H9 (cell line): Measurements from ENCODE around the gene ZNF800. TPM values are rescaled to one million over a fixed set of nuclear protein-coding genes. Genes with fewer than 3 reads are reported as not detected.

Experiments
- DNase-seq: peaks from one replicate; pipeline ENCODE4 v3.0.0-alpha.2; 2017
- H2AFZ ChIP-seq: one replicate; pipeline ENCODE4 v1.6.1; 2013; ENCODE audit warnings: mild to moderate bottlenecking, low read length, control low read depth, moderate library complexity
- H2AK5ac ChIP-seq: 2 replicates; pipeline ENCODE4 v1.6.1; 2013; ENCODE audit warnings: low read length, control low read depth, mixed read lengths; ENCODE audit not compliant: insufficient read length
- H2BK120ac ChIP-seq: one replicate; pipeline ENCODE4 v1.6.1; 2013; ENCODE audit warnings: low read depth, mild to moderate bottlenecking, low read length, control low read depth, inconsistent platforms; ENCODE audit not compliant: poor library complexity, severe bottlenecking
- H2BK12ac ChIP-seq: 2 replicates; pipeline ENCODE4 v1.6.1; 2013; ENCODE audit warnings: low read length, control low read depth, mixed read lengths, low read depth; ENCODE audit not compliant: insufficient read length
- H2BK15ac ChIP-seq: 2 replicates; pipeline ENCODE4 v1.6.1; 2013; ENCODE audit warnings: low read depth, low read length, control low read depth
- H2BK20ac ChIP-seq: one replicate; pipeline ENCODE4 v1.6.1; 2013; ENCODE audit warnings: low read depth, mild to moderate bottlenecking, low read length, control low read depth, inconsistent platforms; ENCODE audit not compliant: poor library complexity, severe bottlenecking
- H2BK5ac ChIP-seq: 2 replicates; pipeline ENCODE4 v1.6.1; 2013; ENCODE audit warnings: low read length, control low read depth, mixed read lengths; ENCODE audit not compliant: insufficient read length
- H3K14ac ChIP-seq: 2 replicates; pipeline ENCODE4 v1.6.1; 2013; ENCODE audit warnings: low read length, control low read depth; ENCODE audit not compliant: insufficient read depth
- H3K18ac ChIP-seq: 2 replicates; pipeline ENCODE4 v1.6.1; 2013; ENCODE audit warnings: low read depth, mild to moderate bottlenecking, mixed read lengths, low read length, control low read depth; ENCODE audit not compliant: insufficient read length
- H3K23ac ChIP-seq: 2 replicates; pipeline ENCODE4 v1.6.1; 2013; ENCODE audit warnings: low read length, control low read depth, mixed read lengths, low read depth; ENCODE audit not compliant: insufficient read length
- H3K23me2 ChIP-seq: 2 replicates; pipeline ENCODE4 v1.6.1; 2013; ENCODE audit warnings: low read depth, mild to moderate bottlenecking, mixed read lengths, low read length, control low read depth; ENCODE audit not compliant: insufficient read length, poor library complexity, severe bottlenecking
- H3K27ac ChIP-seq: 2 replicates; pipeline ENCODE4 v1.5.1; 2013; ENCODE audit warnings: low read length, control low read depth, mixed read lengths, low read depth; ENCODE audit not compliant: insufficient read length
- H3K27me3 ChIP-seq: 2 replicates; pipeline ENCODE4 v1.6.1; 2013; ENCODE audit warnings: low read length, control low read depth, inconsistent platforms; ENCODE audit not compliant: insufficient read depth
- H3K4ac ChIP-seq: 2 replicates; pipeline ENCODE4 v1.6.1; 2013; ENCODE audit warnings: low read depth, mild to moderate bottlenecking, control low read depth, inconsistent platforms, low read length, moderate library complexity
- H3K4me1 ChIP-seq: 2 replicates; pipeline ENCODE4 v1.6.1; 2013; ENCODE audit warnings: low read length, control low read depth, inconsistent platforms; ENCODE audit not compliant: insufficient read depth
- H3K4me2 ChIP-seq: 2 replicates; pipeline ENCODE4 v1.6.1; 2013; ENCODE audit warnings: low read length, control low read depth, mixed read lengths; ENCODE audit not compliant: insufficient read length, insufficient read depth
- H3K56ac ChIP-seq: 2 replicates; pipeline ENCODE4 v1.6.1; 2013; ENCODE audit warnings: low read depth, mild to moderate bottlenecking, mixed read lengths, low read length, control low read depth; ENCODE audit not compliant: insufficient read length
- H3K79me1 ChIP-seq: 2 replicates; pipeline ENCODE4 v1.6.1; 2013; ENCODE audit warnings: low read depth, mild to moderate bottlenecking, moderate library complexity, low read length, control low read depth, inconsistent platforms; ENCODE audit not compliant: insufficient read depth, poor library complexity, severe bottlenecking
- H3K79me2 ChIP-seq: 2 replicates; pipeline ENCODE4 v1.6.1; 2013; ENCODE audit warnings: low read length, control low read depth, inconsistent platforms; ENCODE audit not compliant: insufficient read depth
- H3K9ac ChIP-seq: 2 replicates; pipeline ENCODE4 v1.6.1; 2013; ENCODE audit warnings: low read length, control low read depth, mixed read lengths; ENCODE audit not compliant: insufficient read length; ENCODE audit errors: extremely low read depth
- H3K9me3 ChIP-seq: one replicate; pipeline ENCODE4 v1.6.1; 2013; ENCODE audit warnings: low read depth, low read length, inconsistent platforms; ENCODE audit not compliant: control insufficient read depth
- H3T11ph ChIP-seq: one replicate; pipeline ENCODE4 v1.6.1; 2013; ENCODE audit warnings: mild to moderate bottlenecking, low read length, control low read depth, inconsistent platforms
- H4K20me1 ChIP-seq: one replicate; pipeline ENCODE4 v1.6.1; 2013; ENCODE audit not compliant: control insufficient read depth, insufficient read length, insufficient read depth
- H4K5ac ChIP-seq: 2 replicates; pipeline ENCODE4 v1.6.1; 2013; ENCODE audit warnings: low read depth, mild to moderate bottlenecking, mixed read lengths, low read length, control low read depth; ENCODE audit not compliant: insufficient read length
- H4K8ac ChIP-seq: replicated peaks from 2 replicates; pipeline ENCODE4 v1.6.1; 2013; ENCODE audit warnings: low read length, control low read depth, mixed read lengths, low read depth; ENCODE audit not compliant: insufficient read length
- H4K91ac ChIP-seq: 2 replicates; pipeline ENCODE4 v1.6.1; 2013; ENCODE audit warnings: low read depth, mild to moderate bottlenecking, moderate library complexity, mixed read lengths, low read length, control low read depth; ENCODE audit not compliant: insufficient read length
- H3K27ac Mint-ChIP-seq, 3 experiments: 2 replicates in 2 of 3; 3 replicates in 1 of 3; pipeline ENCODE4 v1.8.0; 2020 to 2021; ENCODE audit warnings: mixed read lengths in 3 of 3, mild to moderate bottlenecking in 1 of 3, moderate library complexity in 1 of 3
- H3K27me3 Mint-ChIP-seq: 2 replicates; pipeline ENCODE4 v1.8.0; 2021; ENCODE audit warnings: low read depth, mild to moderate bottlenecking, moderate library complexity, mixed read lengths
- H3K36me3 Mint-ChIP-seq, 3 experiments: 2 replicates in 2 of 3; 3 replicates in 1 of 3; pipeline ENCODE4 v1.8.0; 2020 to 2021; ENCODE audit warnings: low read depth in 3 of 3, mixed read lengths in 3 of 3; ENCODE audit not compliant: insufficient read depth in 1 of 3
- H3K4me1 Mint-ChIP-seq, 2 experiments: 2 replicates each; pipeline ENCODE4 v1.8.0; 2020; ENCODE audit warnings: mixed read lengths in 2 of 2
- H3K4me3 Mint-ChIP-seq, 2 experiments: 2 replicates in 1 of 2; 3 replicates in 1 of 2; pipeline ENCODE4 v1.8.0; 2020 to 2021; ENCODE audit warnings: mild to moderate bottlenecking in 2 of 2, mixed read lengths in 2 of 2, moderate library complexity in 1 of 2
- H3K9me3 Mint-ChIP-seq, 2 experiments: 2 replicates in 1 of 2; 3 replicates in 1 of 2; pipeline ENCODE4 v1.8.0; 2020; ENCODE audit warnings: mild to moderate bottlenecking in 2 of 2, mixed read lengths in 2 of 2, moderate library complexity in 1 of 2
- WGBS: extraction: QIAGEN DNeasy Blood & Tissue Kit; methylation state at CpG from one replicate; pipeline ENCODE4 v1.1.7; 2013; ENCODE audit warnings: missing lambda C conversion rate, low lambda C conversion rate, mixed read lengths; ENCODE audit not compliant: insufficient read length; ENCODE audit errors: extremely low coverage; 5-methylcytosine and 5-hydroxymethylcytosine counted together
- total RNA-seq: library from RNA; stranded (reverse); gene quantifications from 2 replicates; pipeline ENCODE4 v1.2.1, GENCODE V29; 2021
- TF ChIP-seq, protein P1 (sequence below): fragments of 200-600 bp; sonication (generic); conservative IDR thresholded peaks from 3 replicates; pipeline ENCODE4 v1.8.0; 2021; ENCODE audit warnings: antibody characterized with exemption, mild to moderate bottlenecking

The ZNF800 gene
- total RNA-seq, 1 experiment from 2014 or later = 11.0 TPM

DNA sequence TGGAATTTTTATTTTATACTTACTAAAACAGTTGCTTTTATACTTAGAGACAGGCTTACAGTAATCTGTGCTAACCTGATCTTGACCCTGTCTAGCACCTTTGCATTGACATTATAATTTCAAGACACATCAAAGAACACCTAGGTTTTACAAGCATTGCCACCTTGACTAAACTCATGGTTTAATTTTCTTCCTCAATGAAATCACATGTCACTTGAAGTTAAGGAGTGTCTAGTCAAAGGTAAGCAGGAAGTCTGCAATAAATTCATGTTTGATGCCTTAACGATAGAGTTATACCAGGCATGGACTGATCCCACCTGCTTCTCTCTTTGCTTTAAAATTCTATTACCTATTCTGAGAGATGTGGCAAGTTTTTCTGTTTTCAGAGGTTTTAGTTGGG lies 62.4 kb downstream of the ZNF800 start:
- H3K27me3 Mint-ChIP-seq = peaks cover 33% of the 10 kb centered on the region

More for the DNA sequence above, 62.4 kb downstream of the ZNF800 start:
- no peak overlapping the region for H2BK12ac ChIP-seq
- no peak overlapping the region for H3K4me3 Mint-ChIP-seq
- DNase-seq = no peak
- no CpG with 5 or more reads among the region's 1 CpG for WGBS
- H3K4me1 ChIP-seq = no peaks in the 10 kb centered on the region
- no peak overlapping the region for H3K27ac Mint-ChIP-seq
- no peak overlapping the region for H3T11ph ChIP-seq
- no peaks in the 10 kb centered on the region for H3K27me3 ChIP-seq
- H3K4me1 Mint-ChIP-seq = no peaks in the 10 kb centered on the region
- no peaks in the 10 kb centered on the region for H3K79me1 ChIP-seq
- no peak overlapping the region for H4K91ac ChIP-seq
- TF ChIP-seq, protein P1, sequence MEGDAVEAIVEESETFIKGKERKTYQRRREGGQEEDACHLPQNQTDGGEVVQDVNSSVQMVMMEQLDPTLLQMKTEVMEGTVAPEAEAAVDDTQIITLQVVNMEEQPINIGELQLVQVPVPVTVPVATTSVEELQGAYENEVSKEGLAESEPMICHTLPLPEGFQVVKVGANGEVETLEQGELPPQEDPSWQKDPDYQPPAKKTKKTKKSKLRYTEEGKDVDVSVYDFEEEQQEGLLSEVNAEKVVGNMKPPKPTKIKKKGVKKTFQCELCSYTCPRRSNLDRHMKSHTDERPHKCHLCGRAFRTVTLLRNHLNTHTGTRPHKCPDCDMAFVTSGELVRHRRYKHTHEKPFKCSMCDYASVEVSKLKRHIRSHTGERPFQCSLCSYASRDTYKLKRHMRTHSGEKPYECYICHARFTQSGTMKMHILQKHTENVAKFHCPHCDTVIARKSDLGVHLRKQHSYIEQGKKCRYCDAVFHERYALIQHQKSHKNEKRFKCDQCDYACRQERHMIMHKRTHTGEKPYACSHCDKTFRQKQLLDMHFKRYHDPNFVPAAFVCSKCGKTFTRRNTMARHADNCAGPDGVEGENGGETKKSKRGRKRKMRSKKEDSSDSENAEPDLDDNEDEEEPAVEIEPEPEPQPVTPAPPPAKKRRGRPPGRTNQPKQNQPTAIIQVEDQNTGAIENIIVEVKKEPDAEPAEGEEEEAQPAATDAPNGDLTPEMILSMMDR = no peak
- H2BK20ac ChIP-seq = no peak overlapping the region
- no peak overlapping the region for H2BK15ac ChIP-seq
- H3K27ac ChIP-seq = no peak overlapping the region
- no peak overlapping the region for H2AK5ac ChIP-seq
- H3K36me3 Mint-ChIP-seq = no peaks in the 10 kb centered on the region
- no peaks in the 10 kb centered on the region for H3K9me3 ChIP-seq
- H3K9ac ChIP-seq = no peak overlapping the region
- no peaks in the 10 kb centered on the region for H3K79me2 ChIP-seq
- H3K4ac ChIP-seq = no peak overlapping the region
- H3K4me2 ChIP-seq = no peak overlapping the region
- no peak overlapping the region for H2BK120ac ChIP-seq
- no peak overlapping the region for H2AFZ ChIP-seq
- no peak overlapping the region for H3K56ac ChIP-seq
- H4K5ac ChIP-seq = no peak overlapping the region
- H3K14ac ChIP-seq = no peak overlapping the region
- H2BK5ac ChIP-seq = no peak overlapping the region
- no peak overlapping the region for H3K18ac ChIP-seq
- no peaks in the 10 kb centered on the region for H3K9me3 Mint-ChIP-seq
- H4K20me1 ChIP-seq = no peaks in the 10 kb centered on the region
- no peak overlapping the region for H4K8ac ChIP-seq
- no peak overlapping the region for H3K23ac ChIP-seq
- no peaks in the 10 kb centered on the region for H3K23me2 ChIP-seq
